KOPT-K1 (cell line): ENCODE data around the gene CHST11.

Experiments
- H3K27ac ChIP-seq: fragments of 200-600 bp; sonication (generic); 2 replicates; pipeline ENCODE4 v1.5.1; 2016; ENCODE audit warnings: antibody characterized with exemption, mild to moderate bottlenecking, low read depth, low read length; ENCODE audit not compliant: poor library complexity, severe bottlenecking
- H3K36me3 ChIP-seq: fragments of 200-600 bp; sonication (generic); 2 replicates; pipeline ENCODE4 v1.5.1; 2017; ENCODE audit warnings: antibody characterized with exemption, mild to moderate bottlenecking, low read length, moderate library complexity; ENCODE audit not compliant: insufficient read depth
- H3K9me3 ChIP-seq: fragments of 200-600 bp; sonication (generic); 2 replicates; pipeline ENCODE4 v1.5.1; 2017; ENCODE audit warnings: antibody characterized with exemption, low read length, mild to moderate bottlenecking; ENCODE audit not compliant: insufficient read depth, poor library complexity, severe bottlenecking

Gene CHST11

GRCh38 chr12:104729091-104729490 lies 272.3 kb downstream of the CHST11 start:
- Histone ChIP-seq H3K27ac (peak overlapping the region; percentile 1), H3K9me3 (no peaks in the 10 kb centered on the region), H3K36me3 (peaks cover 76% of the 10 kb centered on the region)

- Histone ChIP-seq H3K27ac (peak overlapping the region; percentile 1), H3K9me3 (no peaks in the 10 kb centered on the region), H3K36me3 (peaks cover 72% of the 10 kb centered on the region)
These were observed 273.1 kb downstream of the CHST11 start for GRCh38 chr12:104729610-104730446.

- H3K9me3 ChIP-seq = no peaks in the 10 kb centered on the region
- H3K27ac ChIP-seq = no peak overlapping the region
- H3K36me3 ChIP-seq = peaks cover 73% of the 10 kb centered on the region
These were observed 274.0 kb downstream of the CHST11 start for GRCh38 chr12:104730763-104731162.

- H3K36me3 ChIP-seq = peaks cover 64% of the 10 kb centered on the region
- no peaks in the 10 kb centered on the region for H3K9me3 ChIP-seq
- peak overlapping the region; percentile 2 for H3K27ac ChIP-seq
These were observed 277.0 kb downstream of the CHST11 start for GRCh38 chr12:104733717-104734175.

- H3K36me3 ChIP-seq = peaks cover 64% of the 10 kb centered on the region
- H3K27ac ChIP-seq = no peak overlapping the region
- no peaks in the 10 kb centered on the region for H3K9me3 ChIP-seq
These were observed 277.9 kb downstream of the CHST11 start for GRCh38 chr12:104734541-104735095.

- H3K9me3 ChIP-seq = no peaks in the 10 kb centered on the region
- H3K27ac ChIP-seq = peak overlapping the region; percentile 15
- H3K36me3 ChIP-seq = peaks cover 62% of the 10 kb centered on the region
These were observed 279.1 kb downstream of the CHST11 start for GRCh38 chr12:104735801-104736200.

GRCh38 chr12:104736307-104736706 lies 279.6 kb downstream of the CHST11 start:
- Histone ChIP-seq H3K36me3 (peaks cover 62% of the 10 kb centered on the region), H3K27ac (peak overlapping the region; percentile 7), H3K9me3 (no peaks in the 10 kb centered on the region)

- Histone ChIP-seq H3K27ac (peak overlapping the region; percentile 7), H3K9me3 (no peaks in the 10 kb centered on the region), H3K36me3 (peaks cover 69% of the 10 kb centered on the region)
These were observed 280.4 kb downstream of the CHST11 start for GRCh38 chr12:104737113-104737512.

- Histone ChIP-seq H3K9me3 (no peaks in the 10 kb centered on the region), H3K27ac (peak overlapping the region; percentile 7), H3K36me3 (peaks cover 71% of the 10 kb centered on the region)
These were observed 281.1 kb downstream of the CHST11 start for GRCh38 chr12:104737791-104738301.

GRCh38 chr12:104738331-104738730 lies 281.6 kb downstream of the CHST11 start:
- H3K9me3 ChIP-seq = no peaks in the 10 kb centered on the region
- H3K36me3 ChIP-seq = peaks cover 69% of the 10 kb centered on the region
- peak overlapping the region; percentile 7 for H3K27ac ChIP-seq

- H3K27ac ChIP-seq = peak overlapping the region; percentile 7
- no peaks in the 10 kb centered on the region for H3K9me3 ChIP-seq
- peaks cover 68% of the 10 kb centered on the region for H3K36me3 ChIP-seq
These were observed 282.3 kb downstream of the CHST11 start for GRCh38 chr12:104738776-104739642.

GRCh38 chr12:104740668-104741067 lies 283.9 kb downstream of the CHST11 start:
- Histone ChIP-seq H3K27ac (peak overlapping the region; percentile 11), H3K9me3 (no peaks in the 10 kb centered on the region), H3K36me3 (peaks cover 64% of the 10 kb centered on the region)

GRCh38 chr12:104741077-104741476 lies 284.3 kb downstream of the CHST11 start:
- H3K36me3 ChIP-seq = peaks cover 60% of the 10 kb centered on the region
- no peaks in the 10 kb centered on the region for H3K9me3 ChIP-seq
- peak overlapping the region; percentile 11 for H3K27ac ChIP-seq

- H3K27ac ChIP-seq = no peak overlapping the region
- peaks cover 58% of the 10 kb centered on the region for H3K36me3 ChIP-seq
- H3K9me3 ChIP-seq = no peaks in the 10 kb centered on the region
These were observed 285.0 kb downstream of the CHST11 start for GRCh38 chr12:104741497-104742367.
